Stimulated activated CD4-positive, alpha-beta T cell treated with anti-CD3 and anti-CD28 coated beads, TNF-alpha, amount 100 ng/mL, for 1 hour (primary cell): ENCODE measurements around the gene YTHDC2.
A peak's percentile ranks its signal among the peaks of the same experiment; 100 is the strongest.

Experiments used
- DNase-seq, 3 donors: peaks; one replicate each; pipeline ENCODE4 v3.0.0-alpha.2; 2020; ENCODE audit warnings: low read depth in 3 of 3, low spot score in 1 of 3

Gene YTHDC2

GRCh38 chr5:113513384-113514288, at the start of gene YTHDC2:
Gene YTHDC2 (plus strand): TSS chr5:113513694. CDS start chr5:113513896, 202 bp downstream.
- peak; percentile 46 to 83 (median 69) for DNase-seq

- no peak for DNase-seq
These were observed 39.3 kb upstream of the YTHDC2 start for GRCh38 chr5:113474100-113474728.

GRCh38 chr5:113478691-113479090, 34.8 kb upstream of the YTHDC2 start:
- DNase-seq = no peak

DNA sequence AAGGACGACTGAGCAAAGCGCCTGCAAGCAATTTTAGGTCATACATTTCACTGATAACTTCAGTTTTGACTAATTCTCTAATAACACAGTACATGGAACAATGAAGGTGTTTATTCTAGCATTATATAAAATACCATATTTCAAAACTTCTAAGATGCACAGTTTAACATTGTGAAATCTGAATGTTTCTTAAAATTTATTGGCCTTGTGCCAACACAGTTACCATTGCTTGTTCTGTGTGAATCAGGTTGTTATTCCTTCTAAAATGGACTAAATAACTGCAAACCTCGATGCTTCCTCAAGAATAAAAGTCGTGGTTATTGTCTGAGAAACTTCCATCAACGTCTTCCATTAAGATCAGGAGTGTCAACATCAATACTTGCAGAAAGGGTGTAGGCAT, 33.3 kb upstream of the YTHDC2 start:
- no peak for DNase-seq

DNA sequence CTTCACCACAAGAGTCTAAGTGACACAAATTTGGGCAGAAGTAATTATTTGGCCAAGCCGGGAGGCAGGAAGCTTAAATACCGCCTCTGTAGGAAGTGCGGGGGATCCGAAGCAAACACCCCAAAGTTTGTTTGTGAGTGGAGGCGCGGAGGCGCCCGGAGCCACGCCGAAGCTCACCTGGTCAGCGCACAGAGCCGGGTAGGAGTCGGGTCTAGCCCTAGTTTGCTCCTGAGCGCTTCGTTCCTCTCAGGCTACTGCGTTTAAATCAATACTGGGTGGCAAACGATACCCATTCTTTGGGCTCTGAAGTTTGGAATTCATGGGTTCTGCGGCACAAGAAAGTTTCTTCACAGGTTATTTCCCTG, 26.1 kb upstream of the YTHDC2 start:
- DNase-seq = no peak

- DNase-seq = no peak
These were observed 25.5 kb upstream of the YTHDC2 start, which contains the start of gene MCC for GRCh38 chr5:113487781-113488644. Gene MCC (minus strand): TSS chr5:113488453.

GRCh38 chr5:113488645-113489184, 24.8 kb upstream of the YTHDC2 start:
- DNase-seq = no peak

DNA sequence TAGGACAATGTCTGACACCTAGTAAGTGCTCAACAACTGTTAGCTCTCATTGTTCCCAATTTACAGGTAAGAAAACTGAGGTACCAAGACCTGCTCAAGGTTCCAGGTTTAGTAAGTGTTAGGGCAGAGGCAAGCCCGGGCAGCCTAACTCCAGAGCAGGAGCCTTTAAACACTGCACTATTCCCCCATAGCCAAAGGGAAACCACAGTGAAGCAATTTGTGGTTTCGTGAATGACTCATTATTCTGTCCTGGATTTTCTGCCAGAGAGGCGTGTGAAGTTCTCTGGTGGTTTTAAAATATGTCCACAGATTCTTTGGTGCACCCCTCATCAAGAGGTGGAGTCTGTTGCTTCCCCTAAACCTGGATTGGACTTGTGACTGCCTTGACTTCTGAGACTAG, 24.2 kb upstream of the YTHDC2 start:
- no peak for DNase-seq

GRCh38 chr5:113490317-113490716, 23.2 kb upstream of the YTHDC2 start:
- no peak for DNase-seq

GRCh38 chr5:113491022-113491421, 22.5 kb upstream of the YTHDC2 start:
- no peak for DNase-seq

DNA sequence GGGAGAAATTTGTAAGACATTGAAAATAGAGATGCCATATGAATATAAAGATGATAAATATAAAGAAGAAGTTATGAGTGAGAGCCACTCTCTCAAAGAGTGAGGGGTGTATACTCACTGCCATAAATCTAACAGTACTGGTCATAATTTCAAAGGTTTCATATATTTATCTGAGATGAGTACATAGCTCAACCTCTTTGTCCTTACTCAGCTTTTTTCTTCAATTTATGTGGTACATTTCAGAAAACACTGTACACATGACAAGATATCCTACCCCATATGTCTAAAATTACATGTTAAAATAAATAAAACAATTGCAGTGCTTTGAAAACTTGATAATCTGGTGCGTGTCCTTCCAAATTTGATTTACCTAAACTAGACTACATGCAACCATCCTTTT, 20.0 kb upstream of the YTHDC2 start:
- no peak for DNase-seq

GRCh38 chr5:113495422-113495841, 18.1 kb upstream of the YTHDC2 start:
- DNase-seq = no peak

GRCh38 chr5:113502073-113502472, 11.4 kb upstream of the YTHDC2 start:
- no peak for DNase-seq

DNA sequence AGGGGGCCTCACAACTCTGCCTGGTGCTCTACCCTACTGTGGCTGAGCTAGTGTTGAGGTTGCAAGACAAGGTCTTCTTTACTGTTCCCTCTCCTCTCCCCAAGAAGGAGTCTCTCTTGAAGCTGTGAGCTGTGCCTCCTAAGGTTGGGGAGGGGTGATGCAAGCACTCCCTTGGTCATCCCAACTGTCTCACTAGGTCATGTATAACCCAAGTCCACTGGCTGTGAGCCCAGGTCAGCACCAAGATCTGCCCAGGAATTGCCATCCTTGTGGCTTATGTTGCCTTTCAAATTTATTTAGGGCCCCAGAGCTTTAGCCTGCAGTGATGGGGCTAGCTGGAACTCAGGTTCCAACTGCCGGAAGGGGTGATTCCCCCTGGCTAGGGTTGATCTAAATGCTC, 10.3 kb upstream of the YTHDC2 start:
- DNase-seq = no peak

- no peak for DNase-seq
These were observed 8.3 kb upstream of the YTHDC2 start for GRCh38 chr5:113505181-113505580.

DNA sequence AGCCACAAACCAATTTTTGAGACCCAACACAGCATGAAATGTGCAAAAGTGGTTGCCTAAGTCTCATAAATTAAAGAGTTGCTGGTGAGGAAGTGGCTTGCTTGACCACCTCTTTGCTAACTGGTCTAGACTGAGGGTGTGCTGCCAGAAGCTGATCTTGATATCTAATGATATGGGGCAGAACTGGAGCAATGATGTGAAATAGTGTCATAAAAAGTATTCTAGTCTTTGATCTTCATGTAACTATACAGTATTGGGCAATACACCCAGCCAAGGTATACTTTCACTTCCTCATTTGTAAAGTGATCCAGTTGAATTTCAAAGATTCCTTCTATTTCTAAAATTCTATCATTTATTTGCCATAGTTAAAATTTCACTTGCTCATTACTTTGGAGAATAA, 5.9 kb upstream of the YTHDC2 start:
- DNase-seq = no peak

GRCh38 chr5:113508756-113509155, 4.7 kb upstream of the YTHDC2 start:
- DNase-seq = no peak

GRCh38 chr5:113510836-113511451, 2.5 kb upstream of the YTHDC2 start:
- no peak for DNase-seq

DNA sequence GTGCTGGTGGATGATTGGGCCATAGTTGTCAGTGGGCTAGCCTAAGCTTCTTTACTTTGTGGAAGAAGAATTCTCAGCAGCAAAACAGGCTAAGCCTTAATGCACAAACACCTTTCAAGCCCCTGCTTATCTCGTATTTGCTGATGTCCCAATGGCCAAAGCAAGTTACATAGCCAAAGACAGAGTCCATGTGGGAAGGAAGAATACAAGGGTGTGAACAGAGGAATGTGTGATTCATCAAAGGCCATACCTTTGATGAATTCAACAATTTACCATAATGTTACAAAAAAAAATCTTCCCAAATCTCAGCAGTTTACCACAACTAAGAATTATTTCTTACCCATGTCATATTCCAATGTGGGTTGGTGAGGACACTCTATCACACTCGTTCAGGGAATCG, 1.2 kb upstream of the YTHDC2 start:
- DNase-seq = no peak

DNA sequence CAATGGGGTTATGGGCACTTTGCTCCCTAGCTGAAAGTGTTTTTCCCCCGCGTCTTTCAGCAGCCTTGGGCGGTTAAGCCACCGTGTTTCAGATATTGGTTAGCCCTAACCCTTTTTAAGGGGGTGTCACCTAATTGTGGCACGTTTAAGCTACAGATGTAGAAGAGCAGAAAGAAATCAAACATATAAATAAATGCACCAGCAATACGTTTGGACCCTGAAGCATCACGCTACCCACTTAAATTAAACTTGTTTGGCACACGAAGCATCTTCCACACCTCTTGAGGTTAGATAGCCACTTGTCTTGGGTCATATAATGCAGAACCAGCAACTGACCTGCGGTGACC, 768 bp downstream of the YTHDC2 start:
- DNase-seq = no peak

GRCh38 chr5:113518884-113519283, 5.4 kb downstream of the YTHDC2 start:
- no peak for DNase-seq
